Neural cell (in vitro differentiated cells): ENCODE results near the gene GAP43.

Experiments used
- SMC3 ChIP-seq: fragments of 450-650 bp; conservative IDR thresholded peaks from 2 replicates; pipeline ENCODE4 v1.6.1; 2014; ENCODE audit warnings: antibody characterized with exemption, mild to moderate bottlenecking, moderate library complexity; ENCODE audit not compliant: poor library complexity
- TF ChIP-seq, protein P1 (sequence below): fragments of 450-650 bp; IDR thresholded peaks from 2 replicates; pipeline ENCODE4 v1.5.1; 2014; ENCODE audit warnings: antibody characterized with exemption, mild to moderate bottlenecking, moderate library complexity; ENCODE audit not compliant: poor library complexity, severe bottlenecking

DNA sequence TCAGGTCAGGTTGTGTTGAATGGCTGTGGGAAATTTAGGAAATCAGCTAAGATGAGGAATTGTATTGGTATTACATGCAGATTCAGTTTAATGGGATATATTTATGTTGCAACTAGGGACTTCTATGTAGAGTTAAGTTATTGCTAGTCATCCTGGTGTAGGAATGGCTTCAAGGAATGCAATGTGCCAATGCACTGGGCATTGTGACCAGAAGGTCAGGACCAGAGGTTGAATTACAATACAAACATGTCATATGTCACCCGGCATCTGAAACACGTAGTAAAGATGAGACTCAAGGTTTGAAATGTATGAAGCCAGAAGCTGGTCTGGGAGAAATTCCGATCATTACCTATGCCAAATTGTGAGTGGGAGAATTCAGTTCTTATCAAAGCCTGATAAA lies 11.7 kb upstream of the GAP43 start:
- TF ChIP-seq SMC3: no peak
- TF ChIP-seq, protein P1, sequence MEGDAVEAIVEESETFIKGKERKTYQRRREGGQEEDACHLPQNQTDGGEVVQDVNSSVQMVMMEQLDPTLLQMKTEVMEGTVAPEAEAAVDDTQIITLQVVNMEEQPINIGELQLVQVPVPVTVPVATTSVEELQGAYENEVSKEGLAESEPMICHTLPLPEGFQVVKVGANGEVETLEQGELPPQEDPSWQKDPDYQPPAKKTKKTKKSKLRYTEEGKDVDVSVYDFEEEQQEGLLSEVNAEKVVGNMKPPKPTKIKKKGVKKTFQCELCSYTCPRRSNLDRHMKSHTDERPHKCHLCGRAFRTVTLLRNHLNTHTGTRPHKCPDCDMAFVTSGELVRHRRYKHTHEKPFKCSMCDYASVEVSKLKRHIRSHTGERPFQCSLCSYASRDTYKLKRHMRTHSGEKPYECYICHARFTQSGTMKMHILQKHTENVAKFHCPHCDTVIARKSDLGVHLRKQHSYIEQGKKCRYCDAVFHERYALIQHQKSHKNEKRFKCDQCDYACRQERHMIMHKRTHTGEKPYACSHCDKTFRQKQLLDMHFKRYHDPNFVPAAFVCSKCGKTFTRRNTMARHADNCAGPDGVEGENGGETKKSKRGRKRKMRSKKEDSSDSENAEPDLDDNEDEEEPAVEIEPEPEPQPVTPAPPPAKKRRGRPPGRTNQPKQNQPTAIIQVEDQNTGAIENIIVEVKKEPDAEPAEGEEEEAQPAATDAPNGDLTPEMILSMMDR: no peak
